HG03575 (cell line): ENCODE measurements around the gene KLF2.
"Not testable (repeated sequence)": the region's sequence is repeated elsewhere in the genome, so short reads cannot be mapped to it uniquely, and the experiment has no call there.

ENCODE experiments used
- ATAC-seq: cut with Tn5 transposase; IDR thresholded peaks from one replicate; pipeline ENCODE4 v1.9.1; 2021; ENCODE audit not compliant: unreplicated experiment, insufficient number of reproducible peaks, low FRiP score; ENCODE audit errors: extremely low read depth

KLF2 gene

GRCh38 chr19:16333001-16333586 is 8.5 kb downstream of the KLF2 start:
- no peak for ATAC-seq

DNA sequence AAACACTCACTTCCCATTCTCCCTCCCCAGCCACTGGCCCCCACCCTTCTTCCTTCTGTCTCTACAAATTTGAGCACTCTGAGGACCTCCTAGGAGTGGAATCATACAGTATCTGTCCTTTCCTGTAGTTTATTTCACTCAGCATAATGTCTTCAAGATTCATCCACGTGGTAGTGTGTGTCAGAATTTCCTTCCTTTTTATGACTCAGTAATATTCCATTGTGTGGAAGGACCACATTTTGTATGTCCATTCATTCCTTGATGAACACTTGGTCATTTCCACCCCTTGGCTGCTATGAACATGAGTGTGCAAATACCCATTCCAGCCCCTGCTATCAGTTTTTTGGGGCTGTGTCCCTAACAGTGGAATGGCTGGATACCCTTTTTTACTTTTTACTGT is 9.8 kb downstream of the KLF2 start:
- ATAC-seq, result no peak

DNA sequence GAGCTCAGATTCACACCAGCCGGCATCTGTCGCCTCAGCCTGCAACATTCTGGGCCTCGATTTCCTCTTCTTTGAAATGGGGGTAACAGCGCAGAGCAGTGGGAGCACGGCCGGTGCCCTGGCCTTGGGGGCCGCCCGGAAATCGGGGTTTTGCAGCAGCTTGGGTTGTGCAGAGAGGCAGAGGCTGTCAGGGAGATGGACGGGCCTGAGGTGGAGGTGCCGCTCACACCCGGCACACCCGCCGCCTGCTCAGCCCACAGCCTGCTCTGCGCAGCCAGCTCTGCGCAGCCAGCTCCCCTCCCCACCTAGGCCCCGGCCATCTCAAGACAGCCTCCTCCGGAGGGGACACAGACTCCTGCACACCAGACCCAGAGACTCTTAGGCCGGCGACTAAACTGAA is 10.6 kb downstream of the KLF2 start:
- no peak for ATAC-seq

DNA sequence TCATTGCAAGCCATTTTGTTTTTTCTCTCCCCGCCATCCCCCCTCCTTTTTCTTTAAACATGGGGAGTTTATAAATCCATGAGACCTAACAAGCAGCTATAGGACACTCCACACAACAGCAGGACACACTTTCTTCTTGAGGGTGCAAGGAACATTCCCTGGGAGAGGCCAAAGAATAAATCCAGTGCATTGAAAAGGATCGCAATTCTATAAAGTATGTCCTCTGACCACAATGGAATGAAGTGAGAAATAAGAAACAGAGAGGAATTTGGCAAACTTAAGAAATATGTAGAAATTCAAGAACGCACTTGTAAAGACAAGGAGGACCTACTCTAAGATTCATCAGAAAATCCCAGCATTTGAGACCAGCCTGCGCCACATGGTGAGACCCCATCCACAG is 11.9 kb downstream of the KLF2 start:
- ATAC-seq, result no peak

GRCh38 chr19:16337809-16338469 is 13.3 kb downstream of the KLF2 start:
- no peak for ATAC-seq

- ATAC-seq, result no peak
These were observed 14.1 kb downstream of the KLF2 start for GRCh38 chr19:16338470-16339360.

DNA sequence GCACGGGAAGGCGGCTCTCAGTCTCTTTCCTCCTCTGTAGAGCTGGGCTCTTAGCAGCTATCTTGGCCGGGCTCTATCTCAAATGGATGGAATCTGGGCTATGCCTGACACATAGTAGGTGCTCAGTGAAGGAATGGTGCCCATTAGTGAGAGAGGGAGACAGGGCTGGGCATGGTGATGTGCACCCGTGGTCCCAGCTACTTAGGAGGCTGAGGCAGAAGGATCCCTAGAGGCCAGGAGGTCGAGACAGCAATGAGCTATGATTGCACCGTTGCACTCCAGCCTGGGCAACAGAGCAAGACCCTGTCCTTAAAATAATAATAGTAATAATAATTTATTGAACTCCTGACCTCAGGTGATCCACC is 14.7 kb downstream of the KLF2 start:
- no peak for ATAC-seq

DNA sequence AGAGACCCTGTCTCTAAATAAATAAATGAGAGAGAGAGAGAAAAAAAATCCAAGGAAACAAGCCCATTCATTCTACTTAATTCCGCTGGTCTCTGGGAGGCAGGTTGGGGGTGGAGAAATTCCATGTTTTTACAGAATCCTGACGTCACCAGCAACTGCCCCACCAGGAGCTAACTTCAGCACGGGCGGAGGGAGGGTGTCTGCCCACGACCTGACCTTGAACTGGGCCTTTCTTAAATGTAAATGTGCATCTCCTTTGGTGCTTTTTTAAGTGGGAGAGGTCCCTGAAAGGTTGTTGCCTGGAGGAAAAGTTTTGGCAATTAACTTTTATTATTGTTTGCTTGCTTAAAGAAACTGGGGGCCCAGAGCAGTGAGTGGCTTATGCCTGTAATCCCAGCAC is 15.5 kb downstream of the KLF2 start:
- no peak for ATAC-seq

DNA sequence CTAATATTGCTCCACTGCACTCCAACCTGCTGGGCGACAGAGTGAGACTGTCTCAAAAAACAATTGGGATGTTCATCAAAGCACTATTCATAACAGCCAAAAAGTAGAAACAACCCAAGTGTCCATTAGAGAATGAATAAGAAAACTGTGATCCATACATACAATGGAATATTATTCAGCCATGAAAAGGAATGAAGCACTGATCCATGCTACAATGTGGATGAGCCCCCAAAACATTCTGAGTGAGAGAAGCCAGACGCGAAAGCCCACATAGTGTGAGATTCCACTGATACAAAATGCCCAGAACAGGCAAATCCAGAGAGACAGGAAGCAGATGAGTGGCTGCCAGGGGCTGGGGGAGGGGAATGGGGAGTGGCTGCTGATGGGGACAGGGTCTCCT is 16.0 kb downstream of the KLF2 start:
- ATAC-seq, result no peak

DNA sequence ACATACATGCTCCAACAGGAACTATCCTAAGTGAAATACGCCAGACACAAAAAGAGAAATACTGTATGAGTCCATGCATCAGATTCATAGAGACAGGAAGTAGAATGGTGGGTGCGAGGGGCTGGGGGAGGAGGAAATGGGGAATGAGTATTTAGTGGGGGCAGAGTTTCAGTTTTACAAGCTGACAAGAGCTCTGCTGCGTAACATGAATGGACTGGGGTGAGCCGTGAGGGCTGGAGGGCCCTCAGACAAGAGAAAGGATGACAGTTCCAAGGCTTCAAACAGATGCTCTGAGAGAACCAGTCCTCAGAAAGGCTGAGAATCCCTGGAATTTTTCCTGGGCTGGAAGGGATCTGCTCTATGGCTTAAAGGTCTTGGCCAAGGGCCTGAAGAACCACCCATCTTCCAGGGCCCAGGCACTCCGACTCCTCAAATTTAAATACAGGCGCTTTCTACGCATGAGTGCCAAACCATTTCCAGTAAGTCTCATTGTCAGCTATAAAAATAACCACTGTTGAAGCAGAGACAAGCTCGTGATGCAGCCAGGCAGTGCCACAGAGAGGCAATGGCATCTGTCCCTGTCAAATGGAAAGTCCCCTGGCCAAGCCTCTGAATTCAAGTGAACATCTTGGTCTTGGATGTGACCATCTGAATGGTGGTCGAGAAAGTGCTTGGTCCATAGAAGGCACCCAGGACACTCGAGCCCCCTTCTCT is 17.5 kb downstream of the KLF2 start:
- ATAC-seq, result peak; percentile 48

DNA sequence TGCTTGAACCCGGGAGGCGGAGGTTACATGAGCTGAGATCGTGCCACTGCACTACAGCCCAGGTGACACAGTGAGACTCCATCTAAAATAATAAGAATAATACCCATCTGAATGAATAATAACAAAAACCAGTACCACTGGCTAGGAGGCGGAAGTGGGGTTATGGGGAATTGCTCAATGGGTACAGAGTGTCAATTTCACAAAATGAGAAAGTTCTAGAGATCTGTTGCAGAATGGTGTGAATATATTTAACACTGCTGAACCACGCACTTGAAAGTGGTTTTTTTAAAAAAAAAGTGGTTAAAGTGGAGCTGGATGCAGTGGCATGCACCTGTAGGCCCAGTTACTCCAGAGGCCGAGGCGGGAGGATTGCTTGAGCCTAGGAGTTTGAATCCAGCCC is 18.5 kb downstream of the KLF2 start:
- no peak for ATAC-seq

- ATAC-seq, result no peak
These were observed 20.8 kb downstream of the KLF2 start for GRCh38 chr19:16345457-16345856.

- ATAC-seq, result not testable (repeated sequence)
These were observed 22.5 kb downstream of the KLF2 start for GRCh38 chr19:16347099-16347498.

- ATAC-seq, result no peak
These were observed 23.1 kb downstream of the KLF2 start for GRCh38 chr19:16347706-16348105.

GRCh38 chr19:16349551-16350152 is 25.0 kb downstream of the KLF2 start:
- ATAC-seq, result no peak

GRCh38 chr19:16351133-16351809 is 26.6 kb downstream of the KLF2 start:
- ATAC-seq, result no peak

- no peak for ATAC-seq
These were observed 30.8 kb downstream of the KLF2 start for GRCh38 chr19:16355293-16356043.

DNA sequence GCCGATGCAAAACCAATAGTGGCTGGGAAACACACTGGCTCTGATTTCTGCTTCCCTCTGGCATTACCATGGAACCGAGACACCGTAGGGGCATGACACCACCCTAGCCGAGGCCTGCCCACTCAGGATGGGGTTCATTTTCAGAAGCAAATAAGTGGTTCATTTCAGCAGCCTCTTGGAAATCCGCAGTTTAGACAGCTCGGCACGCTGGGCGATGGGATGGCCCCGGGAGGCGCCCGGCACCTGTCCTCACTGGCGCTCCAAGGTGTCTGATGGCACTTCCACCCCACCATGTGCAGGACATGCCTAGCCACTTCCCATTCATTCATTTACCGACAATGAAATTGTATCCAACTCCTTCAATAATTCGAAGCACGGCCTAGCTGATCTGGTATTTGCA is 33.8 kb downstream of the KLF2 start:
- ATAC-seq, result no peak
